MM.1S (cell line): ENCODE data around the gene NRAP.

Experiments used
- EZH2 ChIP-seq: fragments of 300-600 bp; sonication (generic); optimal IDR thresholded peaks from 2 replicates; pipeline ENCODE3; 2017; ENCODE audit warnings: low read depth, mild to moderate bottlenecking, antibody characterized with exemption, low read length, mixed read lengths
- EZH2phosphoT487 ChIP-seq: fragments of 300-600 bp; sonication (generic); IDR thresholded peaks from 2 replicates; pipeline ENCODE4 v1.6.1; 2018; ENCODE audit warnings: antibody characterized with exemption, low read length

DNA sequence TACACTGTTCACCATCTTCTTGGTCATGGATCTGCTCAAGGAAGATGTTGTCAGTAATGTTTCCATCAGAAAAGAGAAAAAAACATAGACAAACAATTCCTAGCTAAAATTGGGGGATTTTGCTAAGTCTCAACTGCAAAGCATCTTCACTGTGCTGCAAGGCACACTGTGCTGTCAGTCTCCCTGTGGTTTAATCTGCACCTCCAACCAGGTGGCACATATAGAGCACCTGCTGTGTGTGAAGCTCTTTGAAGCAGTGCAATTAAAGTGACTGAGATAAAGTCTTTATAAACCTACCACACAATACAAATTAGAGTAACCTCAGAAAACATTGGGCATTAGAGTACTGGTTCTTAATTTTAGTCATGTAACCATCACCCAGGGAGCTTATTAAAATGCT is 6.3 kb downstream of the NRAP start:
- TF ChIP-seq EZH2, result no peak
- no peak for TF ChIP-seq EZH2phosphoT487
